SK-N-SH (cell line): ENCODE results near the gene ANLN. TPM values are rescaled to one million over a fixed set of nuclear protein-coding genes. Genes with fewer than 3 reads are reported as not detected.

Experiments used
- CTCF ChIA-PET: fragments of 300-600, 350-600 bp; formaldehyde crosslinking; extraction: SDS; loops from one replicate; lab custom pipeline; 2021; lab: Yijun Ruan, JAX
- POLR2A ChIA-PET: fragments of 350-600 bp; sonication (Branson Sonifier 250); formaldehyde crosslinking; extraction: SDS; loops from one replicate; lab custom pipeline; 2020; ENCODE audit warnings: antibody characterized with exemption, inconsistent platforms; lab: Yijun Ruan, JAX
- DNase-seq: peaks from one replicate; pipeline ENCODE4 v3.0.0; 2012
- H2AFZ ChIP-seq: fragments of 200-600 bp; sonication (generic); 2 replicates; pipeline ENCODE4 v1.8.1; 2016; ENCODE audit warnings: antibody characterized with exemption, mild to moderate bottlenecking, low read depth
- H3F3A ChIP-seq: fragments of 200-600 bp; sonication (generic); replicated peaks from 2 replicates; pipeline ENCODE3; 2016; ENCODE audit warnings: antibody characterized with exemption, mild to moderate bottlenecking; ENCODE audit not compliant: insufficient read depth
- H3K27ac ChIP-seq, 2 experiments: fragments of 200-500 bp in 1 of 2; fragments of 200-600 bp in 1 of 2; sonication (Bioruptor generic) in 1 of 2; sonication (generic), shearing (Covaris generic) in 1 of 2; 2 replicates each; pipeline versions ENCODE4 v1.5.1 to v1.6.1; 2014 to 2016; ENCODE audit warnings: low read depth in 2 of 2, inconsistent platforms in 1 of 2, low read length in 1 of 2, mild to moderate bottlenecking in 1 of 2, mixed read lengths in 1 of 2
- H3K27me3 ChIP-seq: fragments of 200-600 bp; sonication (generic), shearing (Covaris generic); 2 replicates; pipeline ENCODE4 v1.6.1; 2016; ENCODE audit warnings: mixed run types; ENCODE audit not compliant: insufficient read depth
- H3K36me3 ChIP-seq, 2 experiments: fragments of 200-500 bp in 1 of 2; fragments of 200-600 bp in 1 of 2; sonication (Bioruptor generic) in 1 of 2; sonication (generic) in 1 of 2; replicated peaks in 1 of 2; 2 replicates each; pipeline versions ENCODE3 to v1.5.1; 2014 to 2016; ENCODE audit warnings: low read length in 1 of 2, mild to moderate bottlenecking in 1 of 2; ENCODE audit not compliant: insufficient read depth in 2 of 2, control insufficient read depth in 1 of 2
- H3K4me1 ChIP-seq, 2 experiments: fragments of 200-500 bp in 1 of 2; fragments of 200-600 bp in 1 of 2; sonication (Bioruptor generic) in 1 of 2; sonication (generic), shearing (Covaris generic) in 1 of 2; 2 replicates each; pipeline versions ENCODE4 v1.5.1 to v1.6.1; 2014 to 2016; ENCODE audit warnings: low read depth in 1 of 2, low read length in 1 of 2, mixed run types in 1 of 2; ENCODE audit not compliant: insufficient read depth in 2 of 2, control insufficient read depth in 1 of 2
- H3K4me2 ChIP-seq: fragments of 200-600 bp; sonication (generic), shearing (Covaris generic); 2 replicates; pipeline ENCODE4 v1.6.1; 2017; ENCODE audit warnings: mixed run types
- H3K4me3 ChIP-seq, 2 experiments: fragments of 200-500 bp in 1 of 2; fragments of 200-600 bp in 1 of 2; sonication (Bioruptor generic) in 1 of 2; sonication (generic), shearing (Covaris generic) in 1 of 2; 2 replicates each; pipeline versions ENCODE4 v1.5.1 to v1.8.1; 2014 to 2016; ENCODE audit warnings: low read depth in 2 of 2, inconsistent platforms in 1 of 2, low read length in 1 of 2, mild to moderate bottlenecking in 1 of 2, mixed read lengths in 1 of 2, moderate library complexity in 1 of 2
- H3K79me2 ChIP-seq: fragments of 200-600 bp; sonication (generic); 2 replicates; pipeline ENCODE4 v1.8.1; 2017; ENCODE audit warnings: mild to moderate bottlenecking; ENCODE audit not compliant: insufficient read depth
- H3K9ac ChIP-seq: fragments of 200-600 bp; sonication (generic); 2 replicates; pipeline ENCODE4 v1.6.1; 2017; ENCODE audit warnings: mixed run types
- H3K9me2 ChIP-seq: fragments of 200-600 bp; sonication (generic); 2 replicates; pipeline ENCODE4 v1.6.1; 2017; ENCODE audit warnings: mixed run types
- H3K9me3 ChIP-seq: fragments of 200-600 bp; sonication (generic); 2 replicates; pipeline ENCODE4 v1.6.1; 2017; ENCODE audit warnings: mixed run types, mild to moderate bottlenecking, moderate library complexity
- H4K20me1 ChIP-seq: fragments of 200-600 bp; sonication (generic); 2 replicates; pipeline ENCODE4 v1.6.1; 2017; ENCODE audit warnings: mild to moderate bottlenecking, mixed run types; ENCODE audit not compliant: insufficient read depth
- CTCF ChIP-seq: fragments of 200-600 bp; sonication (generic); IDR thresholded peaks from 2 replicates; pipeline ENCODE4 v1.6.1; 2017; ENCODE audit warnings: antibody characterized with exemption, mild to moderate bottlenecking, moderate library complexity
- ELF1 ChIP-seq: IDR thresholded peaks from 2 replicates; pipeline ENCODE4 v1.4.0; 2012
- EP300 ChIP-seq, 2 experiments: IDR thresholded peaks; 2 replicates each; pipeline versions ENCODE4 v1.4.0 to v1.6.1; 2012; ENCODE audit warnings: borderline replicate concordance in 1 of 2, low read depth in 1 of 2, low read length in 1 of 2
- GATA2 ChIP-seq: sonication (generic); formaldehyde crosslinking; IDR thresholded peaks from 2 replicates; pipeline ENCODE4 v1.5.0; 2020; ENCODE audit warnings: mild to moderate bottlenecking, missing genetic modification reagents
- MEF2A ChIP-seq: IDR thresholded peaks from 2 replicates; pipeline ENCODE4 v1.4.0; 2012; ENCODE audit warnings: low read depth, borderline replicate concordance
- NFIC ChIP-seq: IDR thresholded peaks from 2 replicates; pipeline ENCODE4 v1.4.0; 2012; ENCODE audit warnings: borderline replicate concordance
- POLR2AphosphoS5 ChIP-seq: IDR thresholded peaks from 2 replicates; pipeline ENCODE4 v1.6.1; 2012; ENCODE audit warnings: low read depth, low read length
- REST ChIP-seq: IDR thresholded peaks from 2 replicates; pipeline ENCODE4 v1.6.1; 2012; ENCODE audit warnings: mild to moderate bottlenecking, low read depth, low read length, moderate library complexity
- SMC3 ChIP-seq: IDR thresholded peaks from 2 replicates; pipeline ENCODE4 v1.6.1; 2012; ENCODE audit warnings: low read depth, low read length, improper control_type of control experiment
- USF2 ChIP-seq: fragments of 150-350 bp; IDR thresholded peaks from 2 replicates; pipeline ENCODE4 v1.6.1; 2017; ENCODE audit warnings: antibody characterized with exemption, low read length, low read depth, borderline replicate concordance
- ZBTB33 ChIP-seq: IDR thresholded peaks from 2 replicates; pipeline ENCODE4 v1.4.0; 2012; ENCODE audit warnings: low read depth, borderline replicate concordance
- WGBS: methylation state at CpG from one replicate; pipeline ENCODE4 v1.1.6; 2017; ENCODE audit warnings: low lambda C conversion rate; 5-methylcytosine and 5-hydroxymethylcytosine counted together
- polyA plus RNA-seq, 3 experiments: library from polyadenylated mRNA; depleted of rRNA; stranded (reverse); fragments of >200 nt; gene quantifications; 2 replicates each; pipeline ENCODE4 v1.2.3, GENCODE V29; 2012

Gene ANLN
- polyA plus RNA-seq, 1 of the 3 experiments (the other 2 are of a cell fraction): 17.1 TPM

- TF ChIP-seq ZBTB33: 0 out of 2 replicates have a peak, but pooled peaks have one; percentile 41
- no peak for TF ChIP-seq SMC3
- no peak for TF ChIP-seq USF2
- TF ChIP-seq REST: peak; percentile 57
- TF ChIP-seq CTCF: 0 out of 2 replicates have a peak, but pooled peaks have one; percentile 9
These were observed 783 bp downstream of the ANLN start (continued) for GRCh38 chr7:36390199-36391090.

- TF ChIP-seq GATA2 (CRISPR knock-in tag) (no peak), NFIC (0 out of 2 replicates have a peak, but pooled peaks have one; percentile 5), POLR2AphosphoS5 (no peak), MEF2A (no peak), EP300 (IDR thresholded peaks at IDR 0.05; ENCODE audit: borderline replicate concordance in 1 of 2, low read depth in 1 of 2, low read length in 1 of 2) (no peak), ELF1 (no peak)
- TF ChIP-seq, all 33 proteins: peak for 1
- Histone ChIP-seq H3K79me2 (peaks cover 69% of the 10 kb centered on the region), H3K9ac (peak overlapping the region; percentile 96), H3F3A (peaks cover 20% of the 10 kb centered on the region), H3K4me3 (peak overlapping the region; percentile 85 to 97), H3K36me3 (peaks cover 10 to 14% of the 10 kb centered on the region in 2 experiments), H3K9me2 (no peaks in the 10 kb centered on the region), H3K4me2 (peak overlapping the region; percentile 97), H3K27me3 (no peaks in the 10 kb centered on the region), H2AFZ (peak overlapping the region; percentile 57), H3K27ac (peak overlapping the region; percentile 87 to 94), H3K4me1 (peaks cover 23 to 25% of the 10 kb centered on the region in 2 experiments), H4K20me1 (peaks cover 22% of the 10 kb centered on the region; the same call in 1 of the 2 replicates), H3K9me3 (no peaks in the 10 kb centered on the region)
- 46% methylated on average over 10 of the region's 10 CpGs for WGBS
- ChIA-PET CTCF (interaction anchor here (0.8 to 5.8 kb wide), 6 partner anchors 12 to 817 kb away, joined by 3 to 33 read pairs (median 4); a partner anchor contains a TSS), POLR2A (no interaction called here)
- DNase-seq: no peak
These were observed 2.0 kb downstream of the ANLN start for GRCh38 chr7:36391436-36392198.
